H1 (cell line): Measurements from ENCODE around the gene TEAD4. TPM values are rescaled to one million over a fixed set of nuclear protein-coding genes. Genes with fewer than 3 reads are reported as not detected.

Source experiments
- CTCF ChIA-PET: fragments of 300-600 bp; sonication (Branson Sonifier 250); formaldehyde crosslinking; loops from one replicate; lab custom pipeline; 2021; ENCODE audit not compliant: partially characterized antibody; lab: Charles Lee
- POLR2A ChIA-PET: fragments of 300-600 bp; sonication (Branson Sonifier 250); formaldehyde crosslinking; loops from one replicate; lab custom pipeline; 2021; ENCODE audit warnings: inconsistent platforms; ENCODE audit not compliant: partially characterized antibody; lab: Charles Lee
- DNase-seq, 2 experiments: peaks; one replicate each; pipeline versions ENCODE4 v3.0.0 to v3.0.0-alpha.2; 2010 to 2022; ENCODE audit warnings: low spot score in 2 of 2, low read depth in 1 of 2, mixed read lengths in 1 of 2
- FAIRE-seq: peaks from 2 replicates; lab custom pipeline; 2011; peaks lifted over from hg19 to GRCh38; lab: Jason Lieb, UNC
- H2AFZ ChIP-seq: 2 replicates; pipeline ENCODE4 v1.8.1; 2012; ENCODE audit warnings: low read length, inconsistent platforms
- H2AK5ac ChIP-seq: 2 replicates; pipeline ENCODE4 v1.6.1; 2013; ENCODE audit warnings: low read depth, low read length
- H2BK120ac ChIP-seq: replicated peaks from 2 replicates; pipeline ENCODE3; 2013; ENCODE audit warnings: low read depth, low read length, inconsistent platforms
- H2BK12ac ChIP-seq: 2 replicates; pipeline ENCODE4 v1.6.1; 2013; ENCODE audit warnings: low read depth, low read length
- H2BK15ac ChIP-seq: 2 replicates; pipeline ENCODE4 v1.6.1; 2013; ENCODE audit warnings: low read length
- H2BK20ac ChIP-seq: 2 replicates; pipeline ENCODE4 v1.6.1; 2013; ENCODE audit warnings: low read length
- H2BK5ac ChIP-seq: 2 replicates; pipeline ENCODE4 v1.6.1; 2013; ENCODE audit warnings: low read depth, low read length
- H3K14ac ChIP-seq: 2 replicates; pipeline ENCODE4 v1.6.1; 2013; ENCODE audit warnings: inconsistent platforms; ENCODE audit not compliant: insufficient read length
- H3K18ac ChIP-seq: 2 replicates; pipeline ENCODE4 v1.6.1; 2013; ENCODE audit warnings: low read length; ENCODE audit errors: extremely low read depth
- H3K23ac ChIP-seq: 2 replicates; pipeline ENCODE4 v1.6.1; 2013; ENCODE audit warnings: inconsistent platforms; ENCODE audit not compliant: insufficient read length
- H3K23me2 ChIP-seq: 2 replicates; pipeline ENCODE4 v1.6.1; 2013; ENCODE audit warnings: low read depth, low read length
- H3K27ac ChIP-seq: 2 replicates; pipeline ENCODE4 v1.6.1; 2011; ENCODE audit warnings: low read depth, low read length, inconsistent platforms
- H3K27me3 ChIP-seq, 4 experiments: replicated peaks in 1 of 4; 1 replicate in 1 of 4; 2 replicates in 3 of 4; pipeline versions ENCODE4 v1.6.1 to v1.8.1; 2011 to 2013; ENCODE audit warnings: low read length in 3 of 4, mild to moderate bottlenecking in 3 of 4, inconsistent platforms in 2 of 4, mixed read lengths in 2 of 4, moderate library complexity in 1 of 4; ENCODE audit not compliant: control insufficient read depth in 3 of 4, insufficient read depth in 3 of 4; ENCODE audit errors: extremely low read depth in 1 of 4
- H3K36me3 ChIP-seq, 4 experiments: 2 replicates each; pipeline versions ENCODE4 v1.6.1 to v1.8.1; 2011 to 2013; ENCODE audit warnings: mild to moderate bottlenecking in 4 of 4, low read length in 3 of 4, moderate library complexity in 2 of 4, control low read depth in 1 of 4, inconsistent platforms in 1 of 4; ENCODE audit not compliant: insufficient read depth in 4 of 4, control insufficient read depth in 2 of 4
- H3K4ac ChIP-seq: replicated peaks from 2 replicates; pipeline ENCODE3; 2013; ENCODE audit warnings: low read length, low read depth, mixed read lengths, inconsistent platforms; ENCODE audit not compliant: insufficient read length
- H3K4me1 ChIP-seq, 4 experiments: replicated peaks in 1 of 4; 1 replicate in 1 of 4; 2 replicates in 3 of 4; pipeline versions ENCODE4 v1.6.1 to v1.8.1; 2011 to 2013; ENCODE audit warnings: low read length in 3 of 4, inconsistent platforms in 2 of 4, mixed read lengths in 1 of 4; ENCODE audit not compliant: insufficient read depth in 4 of 4, control insufficient read depth in 3 of 4
- H3K4me2 ChIP-seq, 2 experiments: 2 replicates each; pipeline versions ENCODE4 v1.6.1 to v1.8.1; 2011 to 2013; ENCODE audit warnings: low read depth in 2 of 2, low read length in 2 of 2, control low read depth in 1 of 2, inconsistent platforms in 1 of 2, mild to moderate bottlenecking in 1 of 2; ENCODE audit not compliant: insufficient read depth in 1 of 2
- H3K4me3 ChIP-seq, 4 experiments: fragments of 200-600, 300-600 bp in 1 of 4; sonication (generic), shearing (Covaris generic), sonication (Bioruptor Twin) in 1 of 4; 2 replicates each; pipeline versions ENCODE4 v1.5.1 to v1.8.1; 2011 to 2016; ENCODE audit warnings: low read length in 4 of 4, low read depth in 3 of 4, control low read depth in 2 of 4, inconsistent platforms in 2 of 4, mild to moderate bottlenecking in 2 of 4, mixed read lengths in 1 of 4, moderate library complexity in 1 of 4; ENCODE audit not compliant: insufficient read depth in 2 of 4; ENCODE audit errors: extremely low read depth in 1 of 4
- H3K56ac ChIP-seq: replicated peaks from 2 replicates; pipeline ENCODE3; 2013; ENCODE audit warnings: low read depth, mild to moderate bottlenecking, mixed read lengths, low read length, inconsistent platforms; ENCODE audit not compliant: insufficient read length
- H3K79me1 ChIP-seq: 2 replicates; pipeline ENCODE4 v1.6.1; 2013; ENCODE audit warnings: low read depth, low read length, control low read depth
- H3K79me2 ChIP-seq, 2 experiments: 2 replicates each; pipeline versions ENCODE4 v1.6.1 to v1.8.1; 2012 to 2013; ENCODE audit warnings: low read length in 2 of 2, mild to moderate bottlenecking in 2 of 2, inconsistent platforms in 1 of 2; ENCODE audit not compliant: insufficient read depth in 2 of 2, control insufficient read depth in 1 of 2
- H3K9ac ChIP-seq, 4 experiments: replicated peaks in 1 of 4; 1 replicate in 1 of 4; 2 replicates in 3 of 4; pipeline versions ENCODE4 v1.6.1 to v1.8.1; 2011 to 2013; ENCODE audit warnings: low read depth in 3 of 4, low read length in 3 of 4, control low read depth in 2 of 4, mild to moderate bottlenecking in 2 of 4, moderate library complexity in 2 of 4, inconsistent platforms in 1 of 4; ENCODE audit errors: extremely low read depth in 1 of 4
- H3K9me3 ChIP-seq, 2 experiments: 2 replicates each; pipeline versions ENCODE4 v1.6.1 to v1.8.1; 2012 to 2013; ENCODE audit warnings: mild to moderate bottlenecking in 2 of 2, moderate library complexity in 2 of 2, control low read depth in 1 of 2, inconsistent platforms in 1 of 2, low read depth in 1 of 2, low read length in 1 of 2, mixed read lengths in 1 of 2; ENCODE audit not compliant: insufficient read depth in 2 of 2
- H4K20me1 ChIP-seq, 2 experiments: replicated peaks in 1 of 2; 2 replicates each; pipeline versions ENCODE3 to v1.8.1; 2011 to 2013; ENCODE audit warnings: inconsistent platforms in 2 of 2, low read length in 2 of 2, mild to moderate bottlenecking in 1 of 2; ENCODE audit not compliant: insufficient read depth in 2 of 2, control insufficient read depth in 1 of 2
- H4K5ac ChIP-seq: 2 replicates; pipeline ENCODE4 v1.6.1; 2013; ENCODE audit warnings: low read length, low read depth, mixed read lengths, inconsistent platforms; ENCODE audit not compliant: insufficient read length
- H4K8ac ChIP-seq: 2 replicates; pipeline ENCODE4 v1.8.0; 2013; ENCODE audit warnings: mild to moderate bottlenecking, moderate library complexity, low read length, inconsistent platforms; ENCODE audit not compliant: insufficient read depth; ENCODE audit errors: extremely low read depth
- H4K91ac ChIP-seq: replicated peaks from 2 replicates; pipeline ENCODE3; 2013; ENCODE audit warnings: low read length, mixed read lengths, inconsistent platforms; ENCODE audit not compliant: insufficient read length
- EP300 ChIP-seq, 2 experiments: IDR thresholded peaks; 1 replicate in 1 of 2; 2 replicates in 1 of 2; pipeline ENCODE4 v1.6.1; 2011 to 2012; ENCODE audit warnings: low read depth in 2 of 2, low read length in 2 of 2, mild to moderate bottlenecking in 2 of 2, borderline replicate concordance in 1 of 2, inconsistent platforms in 1 of 2, moderate library complexity in 1 of 2
- POLR2A ChIP-seq, 2 experiments: IDR thresholded peaks; 1 replicate in 1 of 2; 2 replicates in 1 of 2; pipeline ENCODE4 v1.6.1; 2011; ENCODE audit warnings: low read depth in 2 of 2, low read length in 2 of 2, mild to moderate bottlenecking in 2 of 2; ENCODE audit errors: control extremely low read depth in 1 of 2
- SIN3A ChIP-seq, 2 experiments: IDR thresholded peaks in 1 of 2; conservative IDR thresholded peaks in 1 of 2; 2 replicates each; pipeline ENCODE4 v1.6.1; 2011 to 2012; ENCODE audit warnings: low read length in 2 of 2, improper control_type of control experiment in 1 of 2, low read depth in 1 of 2, mild to moderate bottlenecking in 1 of 2
- SIX5 ChIP-seq: IDR thresholded peaks from 2 replicates; pipeline ENCODE4 v1.6.1; 2011; ENCODE audit warnings: mild to moderate bottlenecking, low read depth, low read length
- TAF7 ChIP-seq: optimal IDR thresholded peaks from 2 replicates; pipeline ENCODE3; 2011; ENCODE audit warnings: low read depth, mild to moderate bottlenecking, inconsistent platforms, low read length, moderate library complexity, borderline replicate concordance
- TBP ChIP-seq: IDR thresholded peaks from 2 replicates; pipeline ENCODE4 v1.6.1; 2011; ENCODE audit warnings: low read depth, low read length, improper control_type of control experiment
- WGBS, 2 experiments: shearing (Covaris generic) in 1 of 2; methylation state at CpG; one replicate each; pipeline versions ENCODE4 v1.1.6 to v1.1.7; 2013 to 2015; ENCODE audit warnings: low lambda C conversion rate in 2 of 2, mixed read lengths in 2 of 2, inconsistent platforms in 1 of 2, low coverage in 1 of 2, missing lambda C conversion rate in 1 of 2; ENCODE audit not compliant: insufficient replicate concordance in 2 of 2, insufficient coverage in 1 of 2, insufficient read length in 1 of 2; ENCODE audit errors: extremely low coverage in 1 of 2, missing lambda C conversion rate in 1 of 2; 5-methylcytosine and 5-hydroxymethylcytosine counted together
- polyA plus RNA-seq, 7 experiments: library from polyadenylated mRNA; depleted of rRNA in 3 of 7; stranded (reverse) in 5 of 7; unstranded in 2 of 7; fragments of >200 nt in 5 of 7; fragments of 200-250 nt in 2 of 7; gene quantifications; 1 replicate in 5 of 7; 2 replicates in 1 of 7; 4 replicates in 1 of 7; pipeline versions ENCODE4 v1.2.1 to v1.2.3, GENCODE V29; 2011 to 2013; ENCODE audit warnings: missing spikeins in 2 of 7, mixed read lengths in 2 of 7
- total RNA-seq: library from RNA; stranded (reverse); fragmentation: NEBNext Ultra II Directional; extraction: Animal tissue kit (Norgen Biotek cat#: 25700); gene quantifications from 2 replicates; pipeline ENCODE4 v1.2.1, GENCODE V29; 2021

Gene TEAD4
- total and polyA plus RNA-seq, 2 of the 8 experiments (the other 6 are each of a cell fraction or from before 2014, with no cell fraction given): 56.7 to 116 TPM

DNA sequence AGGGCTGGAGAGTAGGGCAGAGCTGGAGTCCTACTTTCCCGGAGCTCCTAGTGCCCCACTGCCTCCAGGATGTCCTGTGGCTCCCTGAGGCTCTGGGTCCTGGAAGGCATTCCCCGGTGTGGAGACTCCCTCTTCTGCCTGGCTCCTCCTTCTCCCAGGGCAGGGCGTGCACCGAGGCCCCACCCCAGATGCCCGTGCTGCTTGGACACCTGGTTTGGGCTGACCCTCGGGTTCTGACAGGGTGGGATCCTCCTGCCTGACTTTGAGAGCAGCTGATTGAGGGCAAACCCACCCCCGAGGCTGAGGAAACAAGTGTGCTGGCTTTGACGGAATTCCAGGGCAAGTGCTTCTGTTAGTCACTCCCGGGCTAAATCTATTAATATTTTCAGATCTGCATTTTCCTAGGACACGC is 15.4 kb downstream of the TEAD4 start:
- H2BK12ac ChIP-seq: no peak overlapping the region
- H2BK20ac ChIP-seq: no peak overlapping the region
- H3K4ac ChIP-seq: no peak overlapping the region
- H3K23me2 ChIP-seq: peaks cover 2% of the 10 kb centered on the region; the same call in 1 of the 2 replicates
- H3K14ac ChIP-seq: no peak overlapping the region
- peak overlapping the region; percentile 0; the same call in 1 of the 2 replicates for H4K8ac ChIP-seq
- DNase-seq: peak in 1 of 2 experiments; percentile 53
- peaks cover 6 to 23% (median 11%) of the 10 kb centered on the region in 4 experiments for H3K4me1 ChIP-seq
- H3K18ac ChIP-seq: no peak overlapping the region
- H3K27me3 ChIP-seq: no peaks in the 10 kb centered on the region
- WGBS, 2 experiments: 83% methylated on average over 10 of the region's 10 CpGs; no CpG with 5 or more reads in 1 of the 2 experiments
- H2BK120ac ChIP-seq: no peak overlapping the region
- H3K9ac ChIP-seq: no peak overlapping the region
- no peak overlapping the region for H3K27ac ChIP-seq
- no peak overlapping the region for H3K23ac ChIP-seq
- no peak overlapping the region for H2BK15ac ChIP-seq
- H4K91ac ChIP-seq: no peak overlapping the region
- POLR2A ChIA-PET: interaction anchor here (0.6 to 3.0 kb wide), 11 partner anchors 10 to 96 kb away, joined by 3 to 32 read pairs (median 3); partner anchors contain the start of genes TEAD4 and TULP3
- peaks cover 18 to 29% of the 10 kb centered on the region in 2 experiments for H4K20me1 ChIP-seq
- H3K36me3 ChIP-seq: peaks cover 0 to 8% (median 0%) of the 10 kb centered on the region in 4 experiments; a peak in 3 of 8 replicates
- H3K4me3 ChIP-seq: no peak overlapping the region
- FAIRE-seq: no peak
- peak overlapping the region; percentile 67 for H2BK5ac ChIP-seq
- no peak overlapping the region for H2AK5ac ChIP-seq
- no peak overlapping the region for H3K56ac ChIP-seq
- peak; percentile 42 to 60; a peak in 1 of 4 replicates for TF ChIP-seq SIN3A (conservative IDR thresholded peaks at IDR 0.05 in 1 of 2, IDR thresholded peaks at IDR 0.05 in 1 of 2; ENCODE audit: low read depth in 1 of 2, low read length in 2 of 2)
- no peak for TF ChIP-seq EP300 (IDR thresholded peaks at IDR 0.05; ENCODE audit: borderline replicate concordance in 1 of 2, low read depth in 2 of 2, low read length in 2 of 2)
- TF ChIP-seq SIX5: no peak
- peak in 1 of 2 experiments; percentile 21; a peak in 1 of 3 replicates for TF ChIP-seq POLR2A (IDR thresholded peaks at IDR 0.05; ENCODE audit: control extremely low read depth in 1 of 2, low read depth in 2 of 2, low read length in 2 of 2)
- no peak for TF ChIP-seq TAF7
- peak; percentile 18; the same call in 1 of the 2 replicates for TF ChIP-seq TBP
- no peak overlapping the region for H4K5ac ChIP-seq
- H2AFZ ChIP-seq: no peak overlapping the region
- peaks cover 18% of the 10 kb centered on the region for H3K79me1 ChIP-seq
- CTCF ChIA-PET: interaction anchor here (0.8 to 3.6 kb wide), 10 partner anchors 11 to 117 kb away, joined by 3 to 11 read pairs (median 4); no protein-coding TSS in a partner anchor
- peaks cover 3 to 77% of the 10 kb centered on the region in 2 experiments; a peak in 3 of 4 replicates for H3K79me2 ChIP-seq
- H3K4me2 ChIP-seq: no peak overlapping the region
- no peaks in the 10 kb centered on the region for H3K9me3 ChIP-seq
